C4-2B (cell line): ENCODE results near the gene TEAD3.

Experiments
- ZFX ChIP-seq: fragments of 450-650 bp; IDR thresholded peaks from 2 replicates; pipeline ENCODE4 v1.6.1; 2017
- TF ChIP-seq, protein P1 (sequence below): fragments of 450-650 bp; conservative IDR thresholded peaks from 2 replicates; pipeline ENCODE4 v1.5.1; 2017; ENCODE audit warnings: mild to moderate bottlenecking

DNA sequence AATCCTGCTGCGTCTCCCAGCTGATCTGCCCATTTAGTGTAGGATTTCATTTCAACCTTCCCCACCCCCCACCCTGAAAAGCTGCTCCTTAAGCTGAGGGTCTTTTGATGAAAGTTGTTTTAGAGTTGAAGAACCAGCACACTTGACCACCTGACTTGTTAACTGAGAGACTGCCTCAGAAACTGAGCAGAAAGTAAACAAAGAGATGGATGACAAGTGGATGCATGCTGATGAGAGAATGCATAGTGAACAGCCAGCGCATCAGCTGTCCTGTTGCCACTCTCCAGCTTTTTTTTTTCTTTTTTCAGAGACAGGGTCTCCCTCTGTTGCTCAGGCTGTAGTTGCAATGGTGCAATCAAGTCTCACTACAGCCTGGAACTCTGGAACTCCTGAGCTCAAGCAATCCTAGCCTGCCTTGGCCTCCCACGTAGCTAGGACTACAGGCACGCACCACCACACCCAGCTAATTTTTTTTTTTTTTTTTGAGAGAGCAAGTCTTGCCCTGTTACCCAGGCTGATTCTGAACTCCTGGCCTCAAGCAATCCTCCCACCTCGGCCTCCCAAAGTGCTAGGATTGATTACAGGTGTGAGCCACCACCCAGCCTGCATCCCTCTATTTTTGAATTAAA lies 19.2 kb downstream of the TEAD3 start:
- TF ChIP-seq, protein P1, sequence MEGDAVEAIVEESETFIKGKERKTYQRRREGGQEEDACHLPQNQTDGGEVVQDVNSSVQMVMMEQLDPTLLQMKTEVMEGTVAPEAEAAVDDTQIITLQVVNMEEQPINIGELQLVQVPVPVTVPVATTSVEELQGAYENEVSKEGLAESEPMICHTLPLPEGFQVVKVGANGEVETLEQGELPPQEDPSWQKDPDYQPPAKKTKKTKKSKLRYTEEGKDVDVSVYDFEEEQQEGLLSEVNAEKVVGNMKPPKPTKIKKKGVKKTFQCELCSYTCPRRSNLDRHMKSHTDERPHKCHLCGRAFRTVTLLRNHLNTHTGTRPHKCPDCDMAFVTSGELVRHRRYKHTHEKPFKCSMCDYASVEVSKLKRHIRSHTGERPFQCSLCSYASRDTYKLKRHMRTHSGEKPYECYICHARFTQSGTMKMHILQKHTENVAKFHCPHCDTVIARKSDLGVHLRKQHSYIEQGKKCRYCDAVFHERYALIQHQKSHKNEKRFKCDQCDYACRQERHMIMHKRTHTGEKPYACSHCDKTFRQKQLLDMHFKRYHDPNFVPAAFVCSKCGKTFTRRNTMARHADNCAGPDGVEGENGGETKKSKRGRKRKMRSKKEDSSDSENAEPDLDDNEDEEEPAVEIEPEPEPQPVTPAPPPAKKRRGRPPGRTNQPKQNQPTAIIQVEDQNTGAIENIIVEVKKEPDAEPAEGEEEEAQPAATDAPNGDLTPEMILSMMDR: no peak
- no peak for TF ChIP-seq ZFX
